Prostate gland (tissue), 2 donors: ENCODE data around the gene FKBP1B.

Source experiments
- CTCF ChIP-seq, 4 experiments: fragments of 200-600 bp in 2 of 4; fragments of 450-650 bp in 2 of 4; sonication (generic) in 2 of 4; IDR thresholded peaks; 1 replicate in 3 of 4; 2 replicates in 1 of 4; pipeline ENCODE4 v1.5.1; 2016 to 2019; ENCODE audit warnings: antibody characterized with exemption in 4 of 4, mild to moderate bottlenecking in 2 of 4, moderate library complexity in 2 of 4
- POLR2A ChIP-seq: fragments of 450-650 bp; IDR thresholded peaks from one replicate; pipeline ENCODE4 v1.6.1; 2016; ENCODE audit warnings: antibody characterized with exemption, mild to moderate bottlenecking

- TF ChIP-seq CTCF (IDR thresholded peaks at IDR 0.05) (no peak), POLR2A (no peak)
Observed at GRCh38 chr2:24058564-24059271, 9.2 kb downstream of the FKBP1B start.
